Posterior vena cava (tissue), 2 donors: Measurements from ENCODE around the gene ELAC1. TPM values are rescaled to one million over a fixed set of nuclear protein-coding genes. Genes with fewer than 3 reads are reported as not detected.
"Not testable (repeated sequence)": the region's sequence is repeated elsewhere in the genome, so short reads cannot be mapped to it uniquely, and the experiment has no call there.

Experiments
- DNase-seq: peaks from one replicate; pipeline ENCODE4 v3.0.0-alpha.2; 2020; ENCODE audit warnings: low spot score
- intact Hi-C, 2 donors: fragments of 100-400 bp; cut with DNase I; formaldehyde crosslinking; loops; one replicate each; pipeline versions ENCODE4 v1.14.1 to v1.14.2; 2022 to 2023
- total RNA-seq, 2 donors: library from RNA; stranded (reverse); fragmentation: NEBNext Ultra II Directional; extraction: Animal tissue kit (Norgen Biotek cat#: 25700); gene quantifications; one replicate each; pipeline ENCODE4 v1.2.1, GENCODE V29; 2021
- donor health status: DM: yes; HTN: yes; CAD: no.
- donor health status: DM: yes; HTN: yes; CAD: no.

Gene ELAC1
- total RNA-seq, 2 donors from 2014 or later = 6.1 to 9.9 TPM

GRCh38 chr18:50961974-50962373, 5.9 kb upstream of the ELAC1 start:
- intact Hi-C loops = no loop called here
- DNase-seq = no peak

GRCh38 chr18:50969448-50969847, 1.6 kb downstream of the ELAC1 start:
- intact Hi-C loops = no loop called here

GRCh38 chr18:50970006-50970405, 2.2 kb downstream of the ELAC1 start:
- no peak for DNase-seq
- intact Hi-C loops = no loop called here

More at GRCh38 chr18:50969448-50969847, 1.6 kb downstream of the ELAC1 start:
- no peak for DNase-seq

- DNase-seq, intact Hi-C loops: not testable (repeated sequence)
Observed at GRCh38 chr18:50972404-50972803, 4.6 kb downstream of the ELAC1 start.

GRCh38 chr18:50973367-50974126, 5.7 kb downstream of the ELAC1 start:
- intact Hi-C loops = no loop called here
- no peak for DNase-seq

GRCh38 chr18:50977037-50977760, 9.4 kb downstream of the ELAC1 start:
- DNase-seq = no peak
- intact Hi-C loops = no loop called here

GRCh38 chr18:50981381-50981780, 13.5 kb downstream of the ELAC1 start:
- intact Hi-C loops = no loop called here
- no peak for DNase-seq

- no peak for DNase-seq
- intact Hi-C loops = no loop called here
Observed at GRCh38 chr18:50982086-50982801, 14.4 kb downstream of the ELAC1 start.

GRCh38 chr18:50982802-50983179, 15.0 kb downstream of the ELAC1 start:
- intact Hi-C loops = no loop called here
- DNase-seq = no peak

- intact Hi-C loops = no loop called here
- DNase-seq = no peak
Observed at GRCh38 chr18:50986360-50987087, 18.7 kb downstream of the ELAC1 start.

GRCh38 chr18:50987261-50987660, 19.4 kb downstream of the ELAC1 start:
- intact Hi-C loops = no loop called here
- no peak for DNase-seq

GRCh38 chr18:50989711-50990110, 21.9 kb downstream of the ELAC1 start:
- intact Hi-C loops = no loop called here
- no peak for DNase-seq

- DNase-seq = no peak
- intact Hi-C loops = no loop called here
Observed at GRCh38 chr18:50992351-50992762, 24.5 kb downstream of the ELAC1 start.

GRCh38 chr18:50994031-50994430, 26.2 kb downstream of the ELAC1 start:
- intact Hi-C loops = no loop called here

GRCh38 chr18:51003174-51003573, 35.3 kb downstream of the ELAC1 start:
- DNase-seq, intact Hi-C loops: not testable (repeated sequence)

More at GRCh38 chr18:50994031-50994430, 26.2 kb downstream of the ELAC1 start:
- DNase-seq = no peak

GRCh38 chr18:51006061-51006818, 38.4 kb downstream of the ELAC1 start:
- intact Hi-C loops = no loop called here
- DNase-seq = no peak

GRCh38 chr18:51006948-51007789, 39.3 kb downstream of the ELAC1 start:
- intact Hi-C loops = no loop called here
- no peak for DNase-seq

- intact Hi-C loops = no loop called here
- no peak for DNase-seq
Observed at GRCh38 chr18:51007790-51008139, 39.9 kb downstream of the ELAC1 start.
